HL-60/S4 treated with retinoic acid at 250 ng/mL for 4 days and 3 days (cell line): ENCODE results near the gene SDK1.

Source experiments
- in situ Hi-C: fragments of 300-500 bp; cut with MboI; formaldehyde crosslinking; loops from 2 replicates; pipeline ENCODE4 v1.7.0; 2022; ENCODE audit warnings: low sequenced_read_pairs

Gene SDK1

GRCh38 chr7:3861386-3861785, 560.3 kb downstream of the SDK1 start:
- in situ Hi-C loops, result no loop called here

- in situ Hi-C loops, result no loop called here
Observed at GRCh38 chr7:3861941-3862340, 560.9 kb downstream of the SDK1 start.

GRCh38 chr7:3862774-3863173, 561.7 kb downstream of the SDK1 start:
- in situ Hi-C loops, result no loop called here

- in situ Hi-C loops, result no loop called here
Observed at GRCh38 chr7:3866277-3866676, 565.2 kb downstream of the SDK1 start.

- in situ Hi-C loops, result no loop called here
Observed at GRCh38 chr7:3867863-3868262, 566.8 kb downstream of the SDK1 start.

GRCh38 chr7:3879355-3880075, 578.5 kb downstream of the SDK1 start:
- in situ Hi-C loops, result loop anchor here (25.0 kb wide), 1 partner anchor 1017 kb away; no protein-coding TSS in a partner anchor

- in situ Hi-C loops, result loop anchor here (25.0 kb wide), 1 partner anchor 1018 kb away; no protein-coding TSS in a partner anchor
Observed at GRCh38 chr7:3880228-3880987, 579.4 kb downstream of the SDK1 start.

- in situ Hi-C loops, result loop anchor here (25.0 kb wide), 1 partner anchor 1020 kb away; no protein-coding TSS in a partner anchor
Observed at GRCh38 chr7:3882782-3883181, 581.7 kb downstream of the SDK1 start.

GRCh38 chr7:3884543-3884942, 583.5 kb downstream of the SDK1 start:
- in situ Hi-C loops, result loop anchor here (25.0 kb wide), 1 partner anchor 1022 kb away; no protein-coding TSS in a partner anchor

GRCh38 chr7:3887096-3887690, 586.1 kb downstream of the SDK1 start:
- in situ Hi-C loops, result loop anchor here (25.0 kb wide), 1 partner anchor 1025 kb away; no protein-coding TSS in a partner anchor

GRCh38 chr7:3888096-3888495, 587.0 kb downstream of the SDK1 start:
- in situ Hi-C loops, result loop anchor here (25.0 kb wide), 1 partner anchor 1026 kb away; no protein-coding TSS in a partner anchor

GRCh38 chr7:3892157-3892556, 591.1 kb downstream of the SDK1 start:
- in situ Hi-C loops, result loop anchor here (25.0 kb wide), 1 partner anchor 1030 kb away; no protein-coding TSS in a partner anchor

- in situ Hi-C loops, result loop anchor here (25.0 kb wide), 1 partner anchor 1030 kb away; no protein-coding TSS in a partner anchor
Observed at GRCh38 chr7:3892686-3893085, 591.6 kb downstream of the SDK1 start.

GRCh38 chr7:3893151-3893788, 592.2 kb downstream of the SDK1 start:
- in situ Hi-C loops, result loop anchor here (25.0 kb wide), 1 partner anchor 1031 kb away; no protein-coding TSS in a partner anchor

GRCh38 chr7:3893789-3894153, 592.7 kb downstream of the SDK1 start:
- in situ Hi-C loops, result loop anchor here (25.0 kb wide), 1 partner anchor 1031 kb away; no protein-coding TSS in a partner anchor

- in situ Hi-C loops, result loop anchor here (25.0 kb wide), 1 partner anchor 1033 kb away; no protein-coding TSS in a partner anchor
Observed at GRCh38 chr7:3895341-3896116, 594.5 kb downstream of the SDK1 start.

GRCh38 chr7:3896169-3896765, 595.2 kb downstream of the SDK1 start:
- in situ Hi-C loops, result loop anchor here (25.0 kb wide), 1 partner anchor 1034 kb away; no protein-coding TSS in a partner anchor

GRCh38 chr7:3897430-3898372, 596.6 kb downstream of the SDK1 start:
- in situ Hi-C loops, result loop anchor here (25.0 kb wide), 1 partner anchor 1035 kb away; no protein-coding TSS in a partner anchor
